Bronchial epithelial cell (primary cell): ENCODE results near the gene MRPL4. TPM values are rescaled to one million over a fixed set of nuclear protein-coding genes. Genes with fewer than 3 reads are reported as not detected.
"Not testable (repeated sequence)": the region's sequence is repeated elsewhere in the genome, so short reads cannot be mapped to it uniquely, and the experiment has no call there.

Experiments used
- DNase-seq: peaks from one replicate; pipeline ENCODE4 v3.0.0-alpha.2; 2010; ENCODE audit warnings: low read depth
- FAIRE-seq: peaks from 2 replicates; lab custom pipeline; 2011; peaks lifted over from hg19 to GRCh38; lab: Jason Lieb, UNC
- H3K27me3 ChIP-seq: 2 replicates; pipeline ENCODE4 v1.5.1; 2011; ENCODE audit warnings: low read length; ENCODE audit not compliant: control insufficient read depth, insufficient read depth
- H3K36me3 ChIP-seq: 2 replicates; pipeline ENCODE4 v1.5.1; 2011; ENCODE audit warnings: low read length; ENCODE audit not compliant: control insufficient read depth, insufficient read depth
- H3K4me3 ChIP-seq: 2 replicates; pipeline ENCODE4 v1.5.1; 2011; ENCODE audit warnings: mild to moderate bottlenecking, low read depth, low read length, control low read depth
- CTCF ChIP-seq: IDR thresholded peaks from 2 replicates; pipeline ENCODE4 v1.5.1; 2011; ENCODE audit warnings: mild to moderate bottlenecking, moderate library complexity, low read length, control low read depth, inconsistent platforms; ENCODE audit not compliant: insufficient read depth, severe bottlenecking
- total RNA-seq: library from RNA; depleted of rRNA; stranded (reverse); fragments of >200 nt; gene quantifications from 2 replicates; pipeline ENCODE4 v1.2.1, GENCODE V29; 2014

The MRPL4 gene
- total RNA-seq, 1 donor from 2014 or later: 17.1 TPM

GRCh38 chr19:10238172-10238783 is 13.7 kb upstream of the MRPL4 start:
- DNase-seq (peak; percentile 75), FAIRE-seq (no peak)
- Histone ChIP-seq H3K4me3 (no peak overlapping the region), H3K36me3 (no peaks in the 10 kb centered on the region), H3K27me3 (no peaks in the 10 kb centered on the region)
- no peak for TF ChIP-seq CTCF

GRCh38 chr19:10241826-10242449 is 10.1 kb upstream of the MRPL4 start:
- DNase-seq, H3K27me3 ChIP-seq, FAIRE-seq: not testable (repeated sequence)

GRCh38 chr19:10243606-10244005 is 8.4 kb upstream of the MRPL4 start:
- TF ChIP-seq CTCF: no peak
- Histone ChIP-seq H3K4me3 (no peak overlapping the region), H3K27me3 (no peaks in the 10 kb centered on the region), H3K36me3 (no peaks in the 10 kb centered on the region)
- DNase-seq (no peak), FAIRE-seq (no peak)

More at GRCh38 chr19:10241826-10242449, 10.1 kb upstream of the MRPL4 start:
- H3K4me3 ChIP-seq, H3K36me3 ChIP-seq: not testable (repeated sequence)

- DNase-seq: no peak
- H3K36me3 ChIP-seq: no peaks in the 10 kb centered on the region
- no peak overlapping the region for H3K4me3 ChIP-seq
- TF ChIP-seq CTCF: no peak
- H3K27me3 ChIP-seq: no peaks in the 10 kb centered on the region
- no peak for FAIRE-seq
Observed at GRCh38 chr19:10245189-10245939, 6.7 kb upstream of the MRPL4 start.

- TF ChIP-seq CTCF: no peak
- H3K36me3 ChIP-seq: no peaks in the 10 kb centered on the region
- no peak overlapping the region for H3K4me3 ChIP-seq
- DNase-seq (no peak), FAIRE-seq (no peak)
- no peaks in the 10 kb centered on the region for H3K27me3 ChIP-seq
Observed at GRCh38 chr19:10246511-10246910, 5.5 kb upstream of the MRPL4 start.

GRCh38 chr19:10252707-10253106 is 693 bp downstream of the MRPL4 start:
- Histone ChIP-seq H3K27me3 (no peaks in the 10 kb centered on the region), H3K4me3 (peak overlapping the region; percentile 80), H3K36me3 (peaks cover 17% of the 10 kb centered on the region)
- no peak for DNase-seq
- no peak for FAIRE-seq
- TF ChIP-seq CTCF: no peak
